Spinal cord (tissue), 10 donors: Measurements from ENCODE around the gene FXYD3. TPM values are rescaled to one million over a fixed set of nuclear protein-coding genes. Genes with fewer than 3 reads are reported as not detected.

ENCODE experiments used
- DNase-seq, 6 donors: peaks; one replicate each; pipeline versions ENCODE4 v3.0.0 to v3.0.0-alpha.2; 2013 to 2015; ENCODE audit warnings: low spot score in 6 of 6, low read depth in 4 of 6
- H3K27ac ChIP-seq: one replicate; pipeline ENCODE4 v1.5.1; 2013; ENCODE audit warnings: low read depth, low read length, control low read depth
- H3K27me3 ChIP-seq: one replicate; pipeline ENCODE4 v1.6.1; 2013; ENCODE audit warnings: low read length; ENCODE audit not compliant: control insufficient read depth, insufficient read depth
- H3K36me3 ChIP-seq: one replicate; pipeline ENCODE4 v1.6.1; 2013; ENCODE audit warnings: low read length; ENCODE audit not compliant: control insufficient read depth, insufficient read depth
- H3K4me1 ChIP-seq: one replicate; pipeline ENCODE4 v1.6.1; 2013; ENCODE audit warnings: low read length; ENCODE audit not compliant: control insufficient read depth, insufficient read depth
- H3K4me3 ChIP-seq: one replicate; pipeline ENCODE4 v1.5.1; 2013; ENCODE audit warnings: low read depth, low read length, control low read depth
- H3K9me3 ChIP-seq: one replicate; pipeline ENCODE4 v1.6.1; 2013; ENCODE audit warnings: low read length; ENCODE audit not compliant: control insufficient read depth, insufficient read depth
- WGBS: methylation state at CpG from one replicate; pipeline ENCODE4 v1.1.5; 2013; ENCODE audit warnings: missing lambda C conversion rate; ENCODE audit not compliant: insufficient coverage; 5-methylcytosine and 5-hydroxymethylcytosine counted together
- polyA plus RNA-seq, 2 donors: library from polyadenylated mRNA; unstranded; fragments of 120-200 nt; gene quantifications; one replicate each; pipeline ENCODE4 v1.2.1, GENCODE V29; 2013; ENCODE audit not compliant: insufficient read length in 2 of 2
- total RNA-seq, 2 donors: library from RNA; depleted of rRNA in 1 of 2; stranded (reverse); fragments of 120-200 nt in 1 of 2; fragments of >200 nt in 1 of 2; gene quantifications; one replicate each; pipeline versions ENCODE4 v1.2.3 to v1.2.4, GENCODE V29; 2013 to 2014
- donor health status: healthy.

Gene FXYD3
- total and polyA plus RNA-seq, 4 donors, result 0.40 to 2.6 (median 1.1) TPM

DNA sequence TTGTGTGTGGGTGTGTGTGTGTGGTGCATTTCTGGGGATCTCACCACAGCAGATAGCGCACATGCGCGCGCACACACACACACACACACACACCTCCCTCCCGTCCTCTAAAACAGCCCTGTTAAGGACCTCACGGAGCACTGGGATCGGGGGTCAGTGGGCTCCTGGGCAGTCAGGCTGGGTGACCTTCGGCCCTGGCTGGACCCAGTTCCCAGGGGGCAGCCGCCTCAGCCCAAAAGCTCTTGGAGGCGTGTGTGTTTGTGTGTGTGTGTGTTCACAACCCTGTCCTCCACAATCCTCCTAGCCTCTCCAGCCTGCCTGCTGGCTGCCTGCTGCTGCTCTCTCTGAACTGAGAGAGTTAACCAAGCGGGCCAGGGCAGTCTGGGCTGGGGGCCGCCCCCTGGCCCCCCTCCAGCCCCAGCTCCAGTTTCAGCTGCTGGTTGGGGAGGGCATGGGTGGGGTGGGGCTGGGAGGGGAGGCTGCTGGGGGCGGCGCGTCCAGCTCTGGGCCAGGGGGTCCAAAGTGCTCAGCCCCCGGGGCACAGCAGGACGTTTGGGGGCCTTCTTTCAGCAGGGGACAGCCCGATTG lies 22.8 kb downstream of the FXYD3 start, which contains the start of gene FXYD1:
TSS of gene FXYD1 (plus strand) at position 520 of the 588 bp plus-strand sequence. CDS start 1,256 bp downstream, outside the sequence.
- WGBS, result 15% methylated on average over 6 of the region's 18 CpGs
- Histone ChIP-seq H3K4me1 (peaks cover 82% of the 10 kb centered on the region), H3K36me3 (peaks cover 3% of the 10 kb centered on the region), H3K27me3 (peaks cover 14% of the 10 kb centered on the region), H3K9me3 (no peaks in the 10 kb centered on the region), H3K4me3 (peak within 1 kb of the TSS; percentile 45), H3K27ac (peak within 1 kb of the TSS; percentile 94)
- peak in 1 of 6 donors; percentile 77 for DNase-seq

DNA sequence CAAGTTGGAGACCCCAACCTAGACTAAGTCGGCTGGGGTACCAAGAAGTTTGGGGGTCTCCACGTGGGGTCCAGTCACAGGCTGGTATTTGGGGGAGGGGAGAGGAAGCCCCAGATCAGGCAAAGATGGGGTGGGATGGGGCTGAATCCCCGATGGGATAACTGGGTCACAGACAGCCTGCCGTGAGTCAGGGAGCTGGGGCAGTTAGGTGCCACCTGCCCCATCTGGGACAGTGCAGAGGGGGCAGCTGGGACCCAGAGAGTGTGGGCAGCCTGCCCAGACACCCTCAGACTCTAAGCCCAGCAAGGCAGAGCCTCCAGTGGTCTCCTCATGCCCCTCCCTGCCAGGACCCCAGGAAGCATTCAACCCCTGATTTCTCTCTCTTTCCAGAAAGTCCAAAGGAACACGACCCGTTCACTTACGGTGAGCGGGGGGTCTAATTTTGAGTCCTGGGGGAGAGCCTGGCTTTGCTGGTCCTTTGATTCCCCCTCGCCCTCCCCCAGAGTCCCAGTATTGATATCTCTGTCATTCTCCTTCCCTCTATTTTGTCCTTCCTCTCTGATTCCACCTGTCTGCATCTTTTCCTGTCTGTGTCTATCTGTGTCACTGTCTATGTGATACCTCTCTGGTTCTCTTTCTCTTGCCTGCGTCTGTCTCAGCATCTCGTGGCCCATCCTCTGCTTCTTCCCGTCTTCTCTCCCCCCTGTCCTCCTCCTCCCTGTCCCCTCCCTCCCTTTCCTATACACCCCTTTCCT lies 24.8 kb downstream of the FXYD3 start:
- Histone ChIP-seq H3K36me3 (peaks cover 3% of the 10 kb centered on the region), H3K27ac (peak overlapping the region; percentile 94), H3K4me1 (peaks cover 83% of the 10 kb centered on the region), H3K9me3 (no peaks in the 10 kb centered on the region), H3K4me3 (peak overlapping the region; percentile 45), H3K27me3 (peaks cover 18% of the 10 kb centered on the region)
- WGBS, result 52% methylated on average over 12 of the region's 12 CpGs
- no peak for DNase-seq

GRCh38 chr19:35140962-35141836 lies 25.6 kb downstream of the FXYD3 start:
- H3K4me3 ChIP-seq, result peak overlapping the region; percentile 45
- no peaks in the 10 kb centered on the region for H3K9me3 ChIP-seq
- peak overlapping the region; percentile 94 for H3K27ac ChIP-seq
- peaks cover 3% of the 10 kb centered on the region for H3K36me3 ChIP-seq
- H3K4me1 ChIP-seq, result peaks cover 75% of the 10 kb centered on the region
- peaks cover 18% of the 10 kb centered on the region for H3K27me3 ChIP-seq
- DNase-seq, result peak in 4 of 6 donors; percentile 63 to 96 (median 78)
- 4% methylated on average over 32 of the region's 48 CpGs for WGBS

DNA sequence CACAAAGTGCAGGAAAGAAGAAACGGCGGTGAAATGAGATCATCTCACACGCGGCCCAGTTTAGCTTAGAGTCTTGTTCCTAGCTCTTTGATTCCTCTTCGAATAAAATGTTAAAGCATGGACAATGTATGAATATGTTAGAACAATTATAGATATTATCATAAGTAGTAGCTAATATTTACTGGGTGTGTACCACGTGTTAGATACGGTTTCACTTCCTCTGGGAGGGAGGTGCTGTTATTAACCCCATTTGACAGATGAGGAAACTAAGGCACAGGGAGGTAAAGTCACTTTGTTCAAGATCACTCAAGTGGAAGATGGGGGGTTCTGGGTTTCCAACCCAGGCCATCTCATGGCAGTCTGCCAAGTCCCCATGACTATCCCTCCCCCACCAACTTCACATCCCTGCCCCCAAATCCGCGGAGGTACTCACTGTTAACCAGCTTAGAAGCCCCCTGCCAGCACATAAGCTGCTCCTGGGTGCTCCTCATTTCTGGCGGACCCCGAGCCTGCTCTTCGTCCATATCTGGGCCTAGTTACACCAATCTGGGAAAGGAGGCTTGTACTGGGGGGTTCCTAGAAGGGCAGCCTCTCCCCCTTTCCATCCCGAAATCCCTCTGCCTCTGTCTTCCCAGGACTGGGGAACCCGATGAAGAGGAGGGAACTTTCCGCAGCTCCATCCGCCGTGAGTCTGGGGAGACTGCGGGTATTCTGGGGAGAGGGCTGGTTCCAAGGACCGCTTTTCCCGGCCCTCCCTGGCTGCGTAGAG lies 26.4 kb downstream of the FXYD3 start:
- H3K4me1 ChIP-seq, result peaks cover 69% of the 10 kb centered on the region
- 8% methylated on average over 10 of the region's 21 CpGs for WGBS
- no peaks in the 10 kb centered on the region for H3K9me3 ChIP-seq
- H3K27ac ChIP-seq, result peak overlapping the region; percentile 60
- DNase-seq, result peak in 2 of 6 donors; percentile 52 to 62
- peaks cover 18% of the 10 kb centered on the region for H3K27me3 ChIP-seq
- H3K4me3 ChIP-seq, result peak overlapping the region; percentile 35
- H3K36me3 ChIP-seq, result peaks cover 3% of the 10 kb centered on the region

DNA sequence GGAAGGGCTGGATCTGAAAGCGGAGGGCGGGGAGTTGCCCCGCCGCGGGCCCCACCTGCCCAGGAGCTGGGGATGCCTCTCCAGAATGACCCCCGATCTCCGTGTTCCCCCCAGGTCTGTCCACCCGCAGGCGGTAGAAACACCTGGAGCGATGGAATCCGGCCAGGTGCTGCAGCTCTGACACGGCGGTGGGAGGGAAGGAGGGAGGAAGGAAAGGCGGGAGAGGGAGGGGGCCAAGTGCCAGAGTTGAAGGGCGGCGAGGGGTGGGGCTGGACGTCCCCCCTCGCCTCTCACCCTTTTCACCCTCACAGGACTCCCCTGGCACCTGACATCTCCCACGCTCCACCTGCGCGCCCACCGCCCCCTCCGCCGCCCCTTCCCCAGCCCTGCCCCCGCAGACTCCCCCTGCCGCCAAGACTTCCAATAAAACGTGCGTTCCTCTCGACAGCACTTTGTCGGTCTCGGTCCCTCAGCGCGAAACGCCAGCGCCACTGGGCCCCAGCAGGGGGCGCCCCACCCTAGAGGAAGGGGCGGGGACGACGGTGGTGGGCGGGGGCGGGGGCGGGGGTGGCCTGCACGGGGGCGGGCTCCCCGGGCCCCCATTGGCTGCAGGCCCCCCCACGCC lies 27.1 kb downstream of the FXYD3 start:
- peaks cover 18% of the 10 kb centered on the region for H3K27me3 ChIP-seq
- DNase-seq, result peak in 2 of 6 donors; percentile 85 to 93
- H3K4me1 ChIP-seq, result peaks cover 65% of the 10 kb centered on the region

GRCh38 chr19:35143231-35143715 lies 27.6 kb downstream of the FXYD3 start, which contains the start of gene FXYD7:
TSS of gene FXYD7 (plus strand) at chr19:35143255. CDS start at chr19:35143334, 79 bp downstream.
- Histone ChIP-seq H3K27me3 (peaks cover 18% of the 10 kb centered on the region), H3K9me3 (no peaks in the 10 kb centered on the region), H3K27ac (peak within 1 kb of the TSS; percentile 60), H3K36me3 (peaks cover 3% of the 10 kb centered on the region), H3K4me3 (peak within 1 kb of the TSS; percentile 47), H3K4me1 (peaks cover 61% of the 10 kb centered on the region)
- DNase-seq, result peak in 2 of 6 donors; percentile 74 to 90
- WGBS, result under 1% methylated on average over 25 of the region's 31 CpGs

More for the DNA sequence above, 27.1 kb downstream of the FXYD3 start:
- Histone ChIP-seq H3K27ac (peak overlapping the region; percentile 60), H3K4me3 (peak overlapping the region; percentile 47), H3K9me3 (no peaks in the 10 kb centered on the region), H3K36me3 (peaks cover 3% of the 10 kb centered on the region)
- 2% methylated on average over 10 of the region's 46 CpGs for WGBS

DNA sequence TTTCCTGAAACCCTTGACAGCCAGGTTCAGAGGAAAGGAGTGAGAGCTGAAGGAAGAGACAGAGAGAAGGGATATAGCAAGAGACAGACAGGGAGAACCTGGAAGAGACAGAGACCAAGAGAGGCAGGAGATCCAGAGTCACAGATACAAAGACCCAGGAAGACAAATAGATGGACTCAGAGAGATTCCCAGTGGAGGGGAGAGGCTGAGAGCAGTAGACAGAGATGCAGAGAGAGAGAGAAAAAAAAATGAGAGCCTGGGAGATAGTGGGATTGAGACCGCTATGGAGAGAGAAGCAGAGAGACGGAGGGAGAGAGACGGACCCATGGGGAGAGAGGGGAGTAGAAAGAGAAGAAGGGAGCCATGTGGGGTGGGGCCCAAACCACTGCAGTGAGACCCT lies 28.2 kb downstream of the FXYD3 start:
- DNase-seq, result no peak
- Histone ChIP-seq H3K9me3 (no peaks in the 10 kb centered on the region), H3K27ac (no peak overlapping the region), H3K4me3 (peak overlapping the region; percentile 47), H3K36me3 (peaks cover 3% of the 10 kb centered on the region), H3K27me3 (peaks cover 20% of the 10 kb centered on the region), H3K4me1 (peaks cover 56% of the 10 kb centered on the region)
- WGBS, result 21% methylated on average over 3 of the region's 3 CpGs

GRCh38 chr19:35144259-35144599 lies 28.6 kb downstream of the FXYD3 start:
- H3K27ac ChIP-seq, result no peak overlapping the region
- peaks cover 3% of the 10 kb centered on the region for H3K36me3 ChIP-seq
- H3K4me1 ChIP-seq, result peaks cover 52% of the 10 kb centered on the region
- 4% methylated on average over 5 of the region's 6 CpGs for WGBS
- H3K9me3 ChIP-seq, result no peaks in the 10 kb centered on the region
- H3K27me3 ChIP-seq, result peaks cover 20% of the 10 kb centered on the region
- DNase-seq, result peak in 1 of 6 donors; percentile 6
- H3K4me3 ChIP-seq, result peak overlapping the region; percentile 47
